A673 (cell line): ENCODE results near the gene SMURF1. TPM values are rescaled to one million over a fixed set of nuclear protein-coding genes. Genes with fewer than 3 reads are reported as not detected.

Experiments
- BruUV-seq: library from RNA; stranded (reverse); fragments of 400-500 nt; replicated peaks from 2 replicates; lab custom pipeline; 2021; lab: Mats Ljungman, UMichigan
- CTCF ChIA-PET: fragments of 300-600 bp; sonication (Branson Sonifier 250); formaldehyde crosslinking; loops from one replicate; lab custom pipeline; 2022; ENCODE audit warnings: antibody characterized with exemption; lab: Charles Lee
- POLR2A ChIA-PET: fragments of 300-600 bp; sonication (Branson Sonifier 250); formaldehyde crosslinking; loops from one replicate; lab custom pipeline; 2022; ENCODE audit warnings: antibody characterized with exemption; ENCODE audit not compliant: low non-redundant PET; lab: Charles Lee
- DNase-seq: peaks from one replicate; pipeline ENCODE4 v3.0.0-alpha.2; 2015; ENCODE audit warnings: low spot score
- H3K27ac ChIP-seq: fragments of 200-600 bp; sonication (generic); 2 replicates; pipeline ENCODE4 v1.5.1; 2016; ENCODE audit warnings: mixed run types, low read depth, mild to moderate bottlenecking, mixed read lengths, antibody characterized with exemption, low read length; ENCODE audit not compliant: poor library complexity, severe bottlenecking
- H3K27me3 ChIP-seq: fragments of 200-600 bp; sonication (generic); replicated peaks from 2 replicates; pipeline ENCODE4 v1.6.1; 2017; ENCODE audit warnings: mixed run types, low read depth, mild to moderate bottlenecking, mixed read lengths, antibody characterized with exemption, low read length; ENCODE audit not compliant: insufficient read depth, poor library complexity
- H3K36me3 ChIP-seq: fragments of 200-600 bp; sonication (generic); 2 replicates; pipeline ENCODE4 v1.6.1; 2016; ENCODE audit warnings: mixed run types, mild to moderate bottlenecking, mixed read lengths, antibody characterized with exemption, low read length; ENCODE audit not compliant: insufficient read depth, poor library complexity, severe bottlenecking
- H3K4me1 ChIP-seq: fragments of 200-600 bp; sonication (generic); 2 replicates; pipeline ENCODE4 v1.6.1; 2017; ENCODE audit warnings: mixed run types, mild to moderate bottlenecking, mixed read lengths, antibody characterized with exemption, low read length; ENCODE audit not compliant: insufficient read depth, poor library complexity, severe bottlenecking
- H3K4me3 ChIP-seq: fragments of 200-600 bp; sonication (generic); 2 replicates; pipeline ENCODE4 v1.5.1; 2016; ENCODE audit warnings: low read depth, mixed run types, mild to moderate bottlenecking, mixed read lengths, low read length; ENCODE audit not compliant: poor library complexity, severe bottlenecking
- H3K9me3 ChIP-seq: fragments of 200-600 bp; sonication (generic); 2 replicates; pipeline ENCODE4 v1.6.1; 2016; ENCODE audit warnings: mixed run types, low read depth, mild to moderate bottlenecking, mixed read lengths, antibody characterized with exemption, low read length; ENCODE audit not compliant: poor library complexity, severe bottlenecking
- CTCF ChIP-seq: fragments of 300-800, 200-600 bp; sonication (generic); conservative IDR thresholded peaks from 2 replicates; pipeline ENCODE4 v1.5.1; 2017; ENCODE audit warnings: low read depth, mild to moderate bottlenecking, antibody characterized with exemption, low read length, moderate library complexity, mixed read lengths
- EZH2 ChIP-seq: fragments of 200-600 bp; sonication (generic); IDR thresholded peaks from 2 replicates; pipeline ENCODE4 v1.6.1; 2017; ENCODE audit warnings: borderline replicate concordance, low read depth, mild to moderate bottlenecking, mixed read lengths, antibody characterized with exemption, low read length; ENCODE audit not compliant: poor library complexity, severe bottlenecking
- intact Hi-C: fragments of 100-400 bp; cut with micrococcal nuclease; formaldehyde crosslinking; loops from one replicate; pipeline ENCODE4 v1.10.0; 2022; ENCODE audit not compliant: unreplicated experiment
- total RNA-seq: library from RNA; stranded (reverse); gene quantifications from 2 replicates; pipeline ENCODE4 v1.2.3, GENCODE V29; 2021

Gene SMURF1
- total RNA-seq, 1 experiment from 2014 or later = 16.5 TPM

- no peaks in the 10 kb centered on the region for H3K36me3 ChIP-seq
- no peaks in the 10 kb centered on the region for H3K9me3 ChIP-seq
- no peaks in the 10 kb centered on the region for H3K27me3 ChIP-seq
- H3K4me3 ChIP-seq = no peak overlapping the region
- intact Hi-C loops = no loop called here
- ChIA-PET CTCF (no interaction called here), POLR2A (no interaction called here)
- H3K27ac ChIP-seq = no peak overlapping the region
- no peak for DNase-seq
- H3K4me1 ChIP-seq = peaks cover 39% of the 10 kb centered on the region
- TF ChIP-seq CTCF (no peak), EZH2 (no peak)
- no TSS peak for BruUV-seq
These were observed 3.1 kb downstream of the SMURF1 start for GRCh38 chr7:99140813-99141212.

DNA sequence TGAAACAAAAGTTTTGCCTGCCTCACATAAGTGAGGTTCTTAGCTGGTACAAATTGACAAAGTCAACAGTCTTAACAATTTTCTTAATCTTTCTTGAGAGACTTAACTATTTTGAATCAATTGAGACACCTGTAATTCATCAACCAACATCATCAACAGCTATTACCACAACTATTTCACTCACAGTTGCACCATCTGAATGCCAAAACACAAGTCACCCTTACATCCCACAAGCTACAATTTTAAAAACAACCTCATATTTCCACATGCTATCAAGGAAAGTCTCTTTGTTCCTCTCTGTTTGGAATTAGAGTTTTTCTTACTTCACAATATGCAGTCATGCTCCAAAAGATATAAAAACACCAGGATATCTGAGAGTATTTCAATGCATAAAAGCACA, 4.9 kb downstream of the SMURF1 start:
- H3K4me3 ChIP-seq = no peak overlapping the region
- no TSS peak for BruUV-seq
- POLR2A ChIA-PET = no interaction called here
- intact Hi-C loops = no loop called here
- no peaks in the 10 kb centered on the region for H3K27me3 ChIP-seq
- peaks cover 44% of the 10 kb centered on the region for H3K4me1 ChIP-seq
- TF ChIP-seq EZH2 (no peak), CTCF (no peak)
- no peak overlapping the region for H3K27ac ChIP-seq
- H3K36me3 ChIP-seq = no peaks in the 10 kb centered on the region
- no peaks in the 10 kb centered on the region for H3K9me3 ChIP-seq
- CTCF ChIA-PET = no interaction called here
- DNase-seq = no peak

DNA sequence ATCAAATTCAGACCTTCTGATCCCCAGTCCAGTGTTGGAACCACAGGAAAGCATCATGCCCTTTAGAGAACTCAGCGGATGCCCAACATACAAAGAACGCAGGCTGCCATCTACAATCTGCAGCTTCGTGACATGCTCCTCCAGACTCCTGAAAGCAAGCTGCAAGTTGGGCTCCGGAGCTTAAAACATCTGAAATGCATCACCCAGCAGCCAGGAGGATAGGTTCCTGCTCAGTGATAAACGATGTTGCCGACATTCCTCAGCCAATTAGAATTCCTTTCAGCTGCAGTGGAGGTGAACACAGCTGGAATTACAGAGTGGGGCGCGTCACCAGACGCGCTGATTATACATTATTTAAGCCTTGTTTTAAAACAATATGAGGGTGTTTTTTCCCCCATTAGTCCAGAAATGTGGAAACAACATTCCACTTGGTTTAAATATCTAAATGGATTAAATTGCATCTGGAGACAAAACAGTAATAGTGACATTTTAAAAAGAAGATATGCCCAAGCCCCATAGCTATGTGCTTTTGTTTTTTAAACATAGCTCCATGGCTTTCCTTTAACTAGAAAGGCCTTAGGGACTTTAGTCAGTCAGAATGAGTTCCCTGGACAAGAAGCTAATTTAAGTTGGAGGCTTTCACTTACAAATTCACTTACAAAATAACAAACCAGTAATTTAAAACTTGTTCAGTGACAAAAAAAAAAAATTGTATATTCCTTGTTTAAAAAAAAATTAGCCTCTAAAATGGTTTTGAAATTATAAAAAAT, 6.3 kb downstream of the SMURF1 start:
- Histone ChIP-seq H3K9me3 (no peaks in the 10 kb centered on the region), H3K27ac (no peak overlapping the region), H3K36me3 (no peaks in the 10 kb centered on the region), H3K4me3 (peak overlapping the region; percentile 22), H3K27me3 (no peaks in the 10 kb centered on the region), H3K4me1 (peaks cover 44% of the 10 kb centered on the region)
- ChIA-PET POLR2A (no interaction called here), CTCF (interaction anchor here (0.7 kb wide), 1 partner anchor 490 kb away, joined by 4 read pairs; no protein-coding TSS in a partner anchor)
- intact Hi-C loops = no loop called here
- peak; percentile 77 for DNase-seq
- no TSS peak for BruUV-seq
- TF ChIP-seq CTCF (no peak), EZH2 (no peak)
